HepG2 (cell line): ENCODE results near the gene PPOX. TPM values are rescaled to one million over a fixed set of nuclear protein-coding genes. Genes with fewer than 3 reads are reported as not detected.

Experiments
- AGO1 ChIP-seq: fragments of 200-400 bp; formaldehyde crosslinking; IDR thresholded peaks from 2 replicates; pipeline ENCODE4 v1.6.1; 2017; ENCODE audit warnings: mild to moderate bottlenecking, low read depth, low read length, moderate library complexity; ENCODE audit not compliant: poor library complexity, severe bottlenecking
- ATF3 ChIP-seq: sonication (generic); formaldehyde crosslinking; IDR thresholded peaks from 2 replicates; pipeline ENCODE4 v1.4.0; 2020; ENCODE audit warnings: missing genetic modification reagents
- CC2D1A ChIP-seq: sonication (generic); formaldehyde crosslinking; IDR thresholded peaks from 2 replicates; pipeline ENCODE4 v1.8.1; 2023; ENCODE audit warnings: mild to moderate bottlenecking, missing genetic modification reagents
- JUN ChIP-seq: sonication (generic); formaldehyde crosslinking; IDR thresholded peaks from 2 replicates; pipeline ENCODE4 v1.4.0; 2020; ENCODE audit warnings: mild to moderate bottlenecking, missing genetic modification reagents
- MAFG ChIP-seq: sonication (generic); formaldehyde crosslinking; IDR thresholded peaks from 2 replicates; pipeline ENCODE4 v1.5.1; 2020; ENCODE audit warnings: mild to moderate bottlenecking, missing genetic modification reagents
- MXD3 ChIP-seq: IDR thresholded peaks from 2 replicates; pipeline ENCODE4 v1.6.1; 2016; ENCODE audit warnings: mild to moderate bottlenecking, missing biosample characterization, missing genetic modification reagents
- RELA ChIP-seq: sonication (generic); formaldehyde crosslinking; IDR thresholded peaks from 2 replicates; pipeline ENCODE4 v1.4.0; 2020; ENCODE audit warnings: missing genetic modification reagents
- SIX1 ChIP-seq: sonication (generic); formaldehyde crosslinking; IDR thresholded peaks from 2 replicates; pipeline ENCODE4 v1.4.0; 2020; ENCODE audit warnings: missing genetic modification reagents, borderline replicate concordance
- SMARCE1 ChIP-seq: fragments of 450-650 bp; IDR thresholded peaks from 2 replicates; pipeline ENCODE4 v1.6.1; 2017; ENCODE audit warnings: borderline replicate concordance
- TRAFD1 ChIP-seq: sonication (generic); formaldehyde crosslinking; IDR thresholded peaks from 2 replicates; pipeline ENCODE4 v1.5.1; 2020; ENCODE audit warnings: missing genetic modification reagents, mild to moderate bottlenecking, borderline replicate concordance
- TRIM24 ChIP-seq: sonication (generic); formaldehyde crosslinking; IDR thresholded peaks from 2 replicates; pipeline ENCODE4 v1.8.0; 2022; ENCODE audit warnings: mild to moderate bottlenecking, missing genetic modification reagents
- ZBTB7A ChIP-seq: sonication (generic); formaldehyde crosslinking; IDR thresholded peaks from 2 replicates; pipeline ENCODE4 v1.8.0; 2022; ENCODE audit warnings: mild to moderate bottlenecking, missing genetic modification reagents
- ZEB1 ChIP-seq: IDR thresholded peaks from 2 replicates; pipeline ENCODE4 v1.6.1; 2012; ENCODE audit warnings: mild to moderate bottlenecking, low read depth, inconsistent platforms; ENCODE audit not compliant: insufficient replicate concordance
- ZFP90 ChIP-seq: sonication (generic); formaldehyde crosslinking; IDR thresholded peaks from 2 replicates; pipeline ENCODE4 v1.8.0; 2022; ENCODE audit warnings: missing genetic modification reagents, mild to moderate bottlenecking, inconsistent platforms, borderline replicate concordance
- ZFX ChIP-seq: sonication (generic); formaldehyde crosslinking; IDR thresholded peaks from 2 replicates; pipeline ENCODE4 v1.4.0; 2020; ENCODE audit warnings: mild to moderate bottlenecking, low read depth, missing genetic modification reagents, moderate library complexity
- ZNF143 ChIP-seq: sonication (generic); formaldehyde crosslinking; IDR thresholded peaks from 2 replicates; pipeline ENCODE4 v1.4.0; 2020; ENCODE audit warnings: missing genetic modification reagents
- ZNF17 ChIP-seq: sonication (generic); formaldehyde crosslinking; IDR thresholded peaks from 2 replicates; pipeline ENCODE4 v1.5.0; 2020; ENCODE audit warnings: mild to moderate bottlenecking, missing genetic modification reagents
- ZNF263 ChIP-seq: sonication (generic); formaldehyde crosslinking; IDR thresholded peaks from 2 replicates; pipeline ENCODE4 v1.4.0; 2020; ENCODE audit warnings: missing genetic modification reagents
- ZNF331 ChIP-seq: sonication (generic); formaldehyde crosslinking; IDR thresholded peaks from 2 replicates; pipeline ENCODE4 v1.4.0; 2020; ENCODE audit warnings: missing genetic modification reagents
- ZNF558 ChIP-seq: sonication (generic); formaldehyde crosslinking; IDR thresholded peaks from 2 replicates; pipeline ENCODE4 v1.9.0; 2022; ENCODE audit warnings: mild to moderate bottlenecking, missing genetic modification reagents, borderline replicate concordance
- ZNF7 ChIP-seq: IDR thresholded peaks from 2 replicates; pipeline ENCODE4 v1.6.1; 2016; ENCODE audit warnings: missing biosample characterization, missing genetic modification reagents
- ZNF816 ChIP-seq: sonication (generic); formaldehyde crosslinking; IDR thresholded peaks from 2 replicates; pipeline ENCODE4 v1.8.0; 2022; ENCODE audit warnings: missing genetic modification reagents, mild to moderate bottlenecking, borderline replicate concordance
- ZNF883 ChIP-seq: sonication (generic); formaldehyde crosslinking; IDR thresholded peaks from 2 replicates; pipeline ENCODE4 v1.5.1; 2020; ENCODE audit warnings: mild to moderate bottlenecking, missing genetic modification reagents; ENCODE audit errors: not compliant biosample characterization
- polyA plus RNA-seq, 8 experiments: library from polyadenylated mRNA; depleted of rRNA in 3 of 8; stranded (reverse) in 7 of 8; unstranded in 1 of 8; fragments of >200 nt; fragmentation: Illumina TruSeq in 4 of 8; extraction: Trizol in 4 of 8; gene quantifications; 2 replicates each; pipeline versions ENCODE4 v1.2.1 to v1.2.3, GENCODE V29; 2011 to 2016; ENCODE audit warnings: low read depth in 4 of 8, missing spikeins in 1 of 8, mixed read lengths in 1 of 8; ENCODE audit not compliant: insufficient read depth in 1 of 8
- total RNA-seq, 5 experiments: library from RNA; depleted of rRNA; stranded (reverse); fragments of >200 nt; fragmentation: Illumina TruSeq; extraction: Trizol; gene quantifications; 2 replicates each; pipeline ENCODE4 v1.2.3, GENCODE V29; 2016; ENCODE audit warnings: low read depth in 1 of 5
- TF ChIP-seq, protein P1 (sequence below): sonication (generic); formaldehyde crosslinking; IDR thresholded peaks from 2 replicates; pipeline ENCODE4 v1.9.0; 2022; ENCODE audit warnings: missing genetic modification reagents, mild to moderate bottlenecking, borderline replicate concordance
- TF ChIP-seq, protein P2 (sequence below): sonication (generic); formaldehyde crosslinking; IDR thresholded peaks from 2 replicates; pipeline ENCODE4 v1.4.0; 2020; ENCODE audit warnings: missing genetic modification reagents

PPOX gene
- total and polyA plus RNA-seq, 2 of the 13 experiments (the other 11 are each of a cell fraction or from before 2014, with no cell fraction given), result 15.5 to 27.7 TPM

- TF ChIP-seq ZFX (CRISPR knock-in tag) (peak; percentile 91), ZNF17 (CRISPR knock-in tag) (no peak), ZNF263 (CRISPR knock-in tag) (no peak), TRAFD1 (CRISPR knock-in tag) (no peak), ZNF558 (peak; percentile 77; the same call in 1 of the 2 replicates), ZNF331 (CRISPR knock-in tag) (peak; percentile 65; the same call in 1 of the 2 replicates), ATF3 (CRISPR knock-in tag) (0 out of 2 replicates have a peak, but pooled peaks have one; percentile 32), SIX1 (CRISPR knock-in tag) (peak; percentile 35; the same call in 1 of the 2 replicates), RELA (CRISPR knock-in tag) (peak; percentile 47; the same call in 1 of the 2 replicates), ZFP90 (CRISPR knock-in tag) (no peak), ZNF816 (CRISPR knock-in tag) (no peak), AGO1 (peak; percentile 43), ZNF143 (CRISPR knock-in tag) (0 out of 2 replicates have a peak, but pooled peaks have one; percentile 53), ZNF883 (CRISPR knock-in tag) (peak; percentile 85), ZEB1 (no peak), SMARCE1 (no peak), CC2D1A (CRISPR knock-in tag) (0 out of 2 replicates have a peak, but pooled peaks have one; percentile 52), TRIM24 (CRISPR knock-in tag) (no peak), MXD3 (CRISPR knock-in tag) (peak; percentile 90), MAFG (CRISPR knock-in tag) (no peak), JUN (CRISPR knock-in tag) (peak; percentile 55), ZBTB7A (CRISPR knock-in tag) (0 out of 2 replicates have a peak, but pooled peaks have one; percentile 9), ZNF7 (no peak)
- TF ChIP-seq, protein P1, sequence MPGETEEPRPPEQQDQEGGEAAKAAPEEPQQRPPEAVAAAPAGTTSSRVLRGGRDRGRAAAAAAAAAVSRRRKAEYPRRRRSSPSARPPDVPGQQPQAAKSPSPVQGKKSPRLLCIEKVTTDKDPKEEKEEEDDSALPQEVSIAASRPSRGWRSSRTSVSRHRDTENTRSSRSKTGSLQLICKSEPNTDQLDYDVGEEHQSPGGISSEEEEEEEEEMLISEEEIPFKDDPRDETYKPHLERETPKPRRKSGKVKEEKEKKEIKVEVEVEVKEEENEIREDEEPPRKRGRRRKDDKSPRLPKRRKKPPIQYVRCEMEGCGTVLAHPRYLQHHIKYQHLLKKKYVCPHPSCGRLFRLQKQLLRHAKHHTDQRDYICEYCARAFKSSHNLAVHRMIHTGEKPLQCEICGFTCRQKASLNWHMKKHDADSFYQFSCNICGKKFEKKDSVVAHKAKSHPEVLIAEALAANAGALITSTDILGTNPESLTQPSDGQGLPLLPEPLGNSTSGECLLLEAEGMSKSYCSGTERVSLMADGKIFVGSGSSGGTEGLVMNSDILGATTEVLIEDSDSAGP (CRISPR knock-in tag), result peak; percentile 75; the same call in 1 of the 2 replicates
- TF ChIP-seq, protein P2, sequence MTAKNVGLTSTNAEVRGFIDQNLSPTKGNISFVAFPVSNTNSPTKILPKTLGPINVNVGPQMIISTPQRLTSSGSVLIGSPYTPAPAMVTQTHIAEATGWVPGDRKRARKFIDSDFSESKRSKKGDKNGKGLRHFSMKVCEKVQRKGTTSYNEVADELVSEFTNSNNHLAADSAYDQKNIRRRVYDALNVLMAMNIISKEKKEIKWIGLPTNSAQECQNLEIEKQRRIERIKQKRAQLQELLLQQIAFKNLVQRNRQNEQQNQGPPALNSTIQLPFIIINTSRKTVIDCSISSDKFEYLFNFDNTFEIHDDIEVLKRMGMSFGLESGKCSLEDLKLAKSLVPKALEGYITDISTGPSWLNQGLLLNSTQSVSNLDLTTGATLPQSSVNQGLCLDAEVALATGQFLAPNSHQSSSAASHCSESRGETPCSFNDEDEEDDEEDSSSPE, result peak; percentile 73
Observed at GRCh38 chr1:161177112-161177935, 11.1 kb downstream of the PPOX start, which contains the start of gene B4GALT3 (continued).
